GM18498 (cell line): ENCODE measurements around the gene TFEC.
"Not testable (repeated sequence)": the region's sequence is repeated elsewhere in the genome, so short reads cannot be mapped to it uniquely, and the experiment has no call there.

ENCODE experiments used
- ATAC-seq: cut with Tn5 transposase; IDR thresholded peaks from one replicate; pipeline ENCODE4 v1.9.1; 2021; ENCODE audit warnings: mild to moderate bottlenecking, moderate library complexity; ENCODE audit not compliant: unreplicated experiment

The TFEC gene

DNA sequence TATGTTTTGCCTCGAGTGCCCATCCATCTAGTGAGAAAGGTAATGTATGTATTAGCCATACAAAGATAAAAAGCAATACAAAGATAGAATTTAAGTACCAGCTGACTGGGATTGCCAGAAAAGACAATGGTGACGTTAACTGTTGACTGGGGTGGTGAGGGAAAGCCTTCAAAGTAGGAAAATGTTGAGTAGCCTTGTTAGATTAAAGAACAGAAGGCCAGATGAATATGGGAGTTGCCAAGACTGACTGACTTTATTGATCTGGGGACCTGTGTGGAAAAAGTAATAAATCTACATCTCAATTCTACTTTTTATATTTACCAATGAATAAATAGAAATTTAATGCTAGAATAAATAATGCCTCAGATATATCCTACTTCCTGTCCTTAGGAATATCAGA lies 97.7 kb downstream of the TFEC start:
- no peak for ATAC-seq

DNA sequence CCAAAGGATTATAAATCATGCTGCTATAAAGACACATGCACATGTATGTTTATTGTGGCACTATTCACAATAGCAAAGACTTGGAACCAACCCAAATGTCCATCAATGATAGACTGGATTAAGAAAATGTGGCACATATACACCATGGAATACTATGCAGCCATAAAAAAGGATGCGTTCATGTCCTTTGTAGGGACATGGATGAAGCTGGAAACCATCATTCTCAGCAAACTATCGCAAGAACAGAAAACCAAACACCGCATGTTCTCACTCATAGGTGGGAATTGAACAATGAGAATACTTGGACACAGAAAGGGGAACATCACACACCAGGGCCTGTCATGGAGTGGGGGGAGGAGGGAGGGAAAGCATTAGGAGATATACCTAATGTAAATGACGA lies 100.4 kb downstream of the TFEC start:
- not testable (repeated sequence) for ATAC-seq

DNA sequence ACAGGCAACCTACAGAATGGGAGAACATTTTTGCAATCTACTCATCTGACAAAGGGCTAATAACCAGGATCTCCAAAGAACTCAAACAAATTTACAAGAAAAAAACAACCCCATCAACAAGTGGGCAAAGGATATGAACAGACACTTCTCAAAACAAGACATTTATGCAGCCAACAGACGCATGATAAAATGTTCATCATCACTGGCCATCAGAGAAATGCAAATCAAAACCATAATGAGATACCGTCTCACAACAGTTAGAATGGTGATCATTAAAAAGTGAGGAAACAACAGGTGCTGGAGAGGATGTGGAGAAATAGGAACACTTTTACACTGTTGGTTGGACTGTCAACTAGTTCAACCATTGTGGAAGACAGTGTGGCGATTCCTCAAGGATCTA lies 100.8 kb downstream of the TFEC start:
- ATAC-seq = not testable (repeated sequence)

DNA sequence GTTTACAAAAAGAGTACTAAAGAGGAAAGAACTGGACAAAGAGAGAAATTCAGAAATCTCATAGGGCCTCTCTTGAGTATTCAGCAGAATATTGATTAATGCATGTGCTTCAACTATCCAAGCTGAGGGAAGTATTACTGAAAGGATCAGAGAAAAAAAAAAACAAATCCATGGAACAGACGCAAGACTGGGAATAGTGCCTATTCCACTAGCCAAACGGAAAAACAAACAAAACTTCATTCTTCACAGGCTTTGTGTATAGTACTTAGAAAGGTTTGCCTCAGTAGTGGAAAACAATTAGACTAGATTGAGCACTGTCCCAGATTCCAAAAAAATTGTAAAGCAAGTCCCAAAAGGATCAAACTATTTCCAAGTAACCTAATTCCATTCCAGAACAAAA lies 106.2 kb downstream of the TFEC start:
- no peak for ATAC-seq

DNA sequence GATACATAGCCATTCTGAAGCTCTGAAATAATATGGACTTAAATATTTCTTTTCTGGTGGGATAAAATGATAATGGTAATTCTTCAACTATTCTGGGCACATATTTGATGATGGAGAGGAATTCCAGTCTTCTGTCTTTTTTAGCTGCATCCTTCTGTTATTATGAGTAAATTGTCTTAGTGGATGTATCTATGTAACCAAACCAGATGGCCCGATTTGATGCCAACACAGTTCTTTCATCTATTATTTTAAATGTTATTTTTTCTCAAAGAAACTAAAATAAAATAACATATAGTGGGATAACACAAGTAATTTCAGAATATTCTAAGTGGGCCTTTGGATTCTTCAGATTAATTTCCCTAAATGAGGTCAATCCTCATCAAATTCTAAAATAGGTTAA lies 110.2 kb downstream of the TFEC start:
- ATAC-seq = no peak

DNA sequence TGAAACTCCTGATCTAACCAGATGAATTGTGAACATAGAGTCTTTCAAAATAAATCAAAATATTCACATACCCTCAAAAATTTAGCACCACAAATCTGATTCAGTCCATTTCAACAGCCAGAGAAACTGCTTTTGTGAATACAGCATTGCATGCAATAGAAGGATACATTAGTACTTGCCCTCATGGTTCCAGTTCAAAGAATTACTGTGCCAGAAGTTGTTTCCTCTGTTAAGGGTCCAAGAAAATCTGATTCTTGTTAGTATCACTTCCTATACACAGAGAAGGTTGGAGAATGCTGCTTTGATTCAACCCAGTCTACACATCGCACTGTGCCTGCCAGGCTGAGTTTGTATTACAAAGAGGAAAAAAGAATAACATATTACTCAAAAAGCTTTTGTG lies 115.6 kb downstream of the TFEC start:
- ATAC-seq = no peak

DNA sequence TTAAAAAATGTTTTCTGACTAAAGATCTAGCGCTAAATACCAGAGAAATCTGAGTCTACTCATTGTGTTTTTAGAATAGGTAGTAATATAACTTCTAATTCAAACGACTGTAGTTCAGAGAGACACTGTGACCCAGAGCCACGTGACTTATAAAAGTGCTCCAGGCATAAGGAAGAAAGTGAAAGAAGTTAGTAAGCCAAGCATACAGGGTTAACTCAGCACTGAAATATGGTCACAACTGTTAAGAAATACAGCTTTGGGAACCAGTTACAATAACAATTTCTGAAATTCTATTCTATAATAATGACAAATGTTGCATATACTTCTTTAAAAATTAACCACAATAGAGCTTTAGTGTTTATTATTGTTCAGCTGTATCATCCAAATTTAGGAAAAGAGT lies 119.1 kb downstream of the TFEC start:
- ATAC-seq = no peak

DNA sequence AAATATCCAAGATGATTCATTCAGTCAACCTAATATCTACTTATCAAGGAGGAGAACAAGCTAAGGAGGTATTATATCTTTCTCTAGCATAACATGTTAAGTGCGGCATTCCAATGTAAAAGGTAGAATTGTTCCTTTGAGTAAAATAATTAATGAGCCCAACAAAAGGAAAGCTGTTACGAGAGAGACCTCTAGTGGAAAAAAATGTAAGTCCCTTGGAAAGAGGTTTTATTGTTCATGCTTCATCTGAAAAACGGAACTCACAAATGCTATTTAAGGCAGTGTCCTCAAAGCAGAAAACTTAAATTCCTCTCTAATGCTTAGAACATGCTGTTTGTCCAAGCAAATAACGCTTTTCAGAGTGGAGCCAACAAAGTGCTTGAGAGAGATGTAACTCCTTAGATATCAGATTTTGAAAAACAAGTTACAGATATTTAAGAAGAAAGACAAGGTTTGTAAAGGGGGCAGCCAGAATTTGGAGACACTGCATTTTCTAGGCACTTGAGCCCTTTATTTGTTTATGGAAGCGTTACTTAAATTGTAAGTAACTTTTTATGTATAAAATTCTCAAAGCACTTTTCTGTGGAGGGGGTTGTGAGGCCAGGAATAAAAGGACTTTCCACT lies 119.9 kb downstream of the TFEC start:
- ATAC-seq = peak; percentile 53

DNA sequence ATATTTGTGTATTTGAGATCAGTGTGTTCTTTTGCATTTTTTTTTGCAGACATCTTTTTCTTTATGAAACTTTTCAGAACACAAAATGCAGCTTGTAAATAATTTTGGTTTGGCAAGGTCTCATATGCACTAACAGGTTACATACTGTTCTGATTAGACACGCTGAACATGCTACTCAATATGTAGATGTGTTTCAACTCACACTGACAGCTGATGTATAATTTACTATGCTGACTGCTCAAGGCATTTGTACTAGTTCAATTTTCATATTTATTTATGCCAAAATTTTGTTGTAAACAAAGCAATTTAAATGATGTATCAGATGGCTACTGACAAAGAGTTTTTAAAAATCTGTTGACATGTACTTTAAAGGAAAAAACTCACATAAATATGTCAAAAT lies 123.8 kb downstream of the TFEC start:
- no peak for ATAC-seq

DNA sequence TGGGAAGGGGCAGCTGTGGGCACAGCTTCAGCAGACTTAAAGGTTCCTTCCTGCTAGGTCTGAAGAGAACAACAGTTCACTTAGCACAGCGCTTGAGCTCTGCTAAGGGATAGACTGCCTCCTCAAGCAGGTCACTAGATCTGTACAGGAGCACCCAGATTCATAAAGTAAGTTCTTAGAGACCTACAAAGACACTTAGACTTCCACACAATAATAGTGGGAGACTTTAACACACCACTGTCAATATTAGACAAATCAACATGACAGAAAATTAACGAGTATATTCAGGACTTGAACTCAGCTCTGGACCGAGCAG lies 140.9 kb downstream of the TFEC start:
- no peak for ATAC-seq

DNA sequence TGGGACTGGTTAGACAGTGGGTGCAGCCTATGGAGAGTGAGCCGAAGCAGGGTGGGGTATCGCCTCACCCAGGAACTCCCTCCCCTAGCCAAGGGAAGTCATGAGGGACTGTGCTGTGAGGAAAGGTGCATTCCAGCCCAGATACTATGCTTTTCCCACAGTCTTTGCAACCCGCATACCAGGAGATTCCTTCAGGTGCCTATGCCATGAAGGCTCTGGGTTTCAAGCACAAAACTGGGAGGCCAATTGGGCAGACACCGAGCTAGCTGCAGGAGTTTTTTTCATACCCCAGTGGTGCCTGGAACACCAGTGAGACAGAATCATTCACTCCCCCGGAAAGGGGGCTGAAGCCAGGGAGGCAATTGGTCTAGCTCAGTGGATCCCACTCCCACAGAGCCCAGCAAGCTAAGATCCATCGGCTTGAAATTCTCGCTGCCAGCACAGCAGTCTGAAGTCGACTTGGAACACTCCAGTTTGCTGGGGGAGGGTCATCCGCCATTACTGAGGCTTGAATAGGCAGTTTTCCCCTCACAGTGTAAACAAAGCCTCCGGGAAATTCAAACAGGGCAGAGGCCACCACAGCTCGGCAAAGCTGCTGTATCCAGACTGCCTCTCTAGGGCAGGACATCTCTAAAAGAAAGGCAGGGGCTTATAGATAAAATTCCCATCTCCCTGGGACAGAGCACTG lies 141.4 kb downstream of the TFEC start:
- no peak for ATAC-seq

DNA sequence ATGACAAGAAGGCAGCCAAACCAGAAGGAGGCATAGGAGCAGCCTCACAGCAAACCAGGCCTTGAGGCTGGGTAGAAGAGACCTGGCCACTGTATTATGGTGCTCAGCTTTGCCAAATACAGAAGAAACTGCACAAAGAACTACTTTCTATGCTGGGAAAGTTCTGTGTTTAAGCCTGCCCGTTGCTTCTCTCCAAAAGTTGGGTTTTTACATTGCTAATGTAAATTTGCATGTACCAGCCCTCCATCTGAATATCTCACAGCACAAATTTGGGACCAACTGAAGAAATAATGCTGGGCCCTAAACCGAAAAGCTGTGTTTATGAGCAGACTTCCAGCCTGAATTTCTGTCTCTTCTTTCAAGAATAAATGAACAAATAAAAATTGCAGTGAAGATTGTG lies 145.0 kb downstream of the TFEC start:
- no peak for ATAC-seq
